Effector CD4-positive, alpha-beta T cell (primary cell): Measurements from ENCODE around the gene PGP.

ENCODE experiments used
- DNase-seq: peaks from one replicate; pipeline ENCODE4 v3.0.0-alpha.2; 2020

Gene PGP

DNA sequence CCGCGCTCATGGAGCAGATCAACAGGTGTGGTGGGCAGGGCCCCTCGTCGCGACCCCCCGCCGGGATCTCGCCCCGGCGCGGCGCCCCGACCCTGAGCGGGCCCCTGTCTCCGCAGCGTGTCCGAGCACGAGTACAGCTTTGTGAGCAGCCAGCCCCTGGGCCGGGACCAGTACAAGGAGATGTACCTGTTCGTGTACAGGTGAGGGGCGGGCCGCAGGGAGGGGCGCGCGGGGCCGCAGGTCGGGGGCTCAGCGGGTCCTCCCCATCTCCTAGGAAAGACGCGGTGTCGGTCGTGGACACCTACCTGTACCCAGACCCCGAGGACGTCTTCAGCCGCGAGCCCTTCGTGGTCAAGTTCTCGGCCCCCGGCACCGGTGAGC, 22.5 kb upstream of the PGP start:
- DNase-seq, result no peak

DNA sequence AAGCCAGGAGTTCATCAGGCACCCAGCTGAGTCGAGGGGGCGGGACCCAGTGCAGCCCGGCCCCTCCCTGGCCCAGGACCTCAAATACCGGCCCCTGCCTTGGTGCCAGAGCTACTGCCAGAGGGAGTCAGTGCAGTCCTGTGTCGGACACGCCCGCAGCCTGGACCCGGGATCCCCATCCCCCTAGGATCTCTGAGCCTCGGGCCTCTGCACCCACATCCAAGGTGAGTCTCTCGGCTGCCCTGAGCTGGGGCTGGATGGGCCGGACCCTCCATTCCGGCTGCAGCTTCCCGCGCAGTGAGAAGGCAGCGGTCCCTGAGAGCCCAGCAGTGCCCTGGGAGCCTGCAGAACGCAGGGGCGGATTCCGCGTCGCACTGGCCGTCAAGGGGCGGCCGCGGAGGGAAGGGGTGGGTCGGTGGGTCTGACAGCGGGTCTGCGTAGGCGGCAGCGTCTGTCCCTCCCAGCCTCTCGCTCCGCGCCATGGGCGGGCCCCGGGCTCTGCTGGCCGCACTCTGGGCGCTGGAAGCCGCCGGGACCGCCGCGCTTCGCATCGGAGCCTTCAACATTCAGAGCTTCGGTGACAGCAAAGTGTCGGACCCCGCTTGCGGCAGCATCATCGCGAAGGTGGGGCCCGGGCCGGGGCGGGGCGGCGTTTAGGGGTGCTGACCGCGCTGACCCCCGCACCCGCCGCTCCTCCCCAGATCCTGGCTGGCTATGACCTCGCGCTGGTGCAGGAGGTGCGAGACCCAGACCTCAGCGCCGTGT, 21.9 kb upstream of the PGP start, which contains the start of gene DNASE1L2:
DNASE1L2 (plus strand) TSS at position 108 of the 765 bp plus-strand sequence; CDS start at position 481, 373 bp downstream.
- no peak for DNase-seq

- DNase-seq, result no peak
Measured at GRCh38 chr16:2235695-2236336, 21.2 kb upstream of the PGP start.

- no peak for DNase-seq
Measured at GRCh38 chr16:2235234-2235651, 20.6 kb upstream of the PGP start.

DNA sequence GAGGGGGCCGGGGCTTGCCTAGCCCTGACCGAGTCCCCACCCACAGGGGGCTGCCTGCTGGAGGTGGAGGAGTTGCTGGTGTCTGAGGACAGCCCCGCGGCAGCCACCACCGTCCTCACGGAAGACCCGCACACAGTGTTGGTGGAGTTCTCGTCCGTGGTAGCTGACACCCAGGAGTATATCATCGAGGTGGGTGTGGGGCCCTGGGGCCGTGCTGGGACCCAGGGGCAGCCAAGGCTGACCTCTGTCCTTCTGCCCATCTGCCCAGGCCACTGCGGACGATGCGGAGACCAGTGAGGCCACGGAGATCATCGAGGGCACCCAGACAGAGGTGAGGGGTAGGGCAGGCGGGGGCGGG, 20.2 kb upstream of the PGP start:
- no peak for DNase-seq

DNA sequence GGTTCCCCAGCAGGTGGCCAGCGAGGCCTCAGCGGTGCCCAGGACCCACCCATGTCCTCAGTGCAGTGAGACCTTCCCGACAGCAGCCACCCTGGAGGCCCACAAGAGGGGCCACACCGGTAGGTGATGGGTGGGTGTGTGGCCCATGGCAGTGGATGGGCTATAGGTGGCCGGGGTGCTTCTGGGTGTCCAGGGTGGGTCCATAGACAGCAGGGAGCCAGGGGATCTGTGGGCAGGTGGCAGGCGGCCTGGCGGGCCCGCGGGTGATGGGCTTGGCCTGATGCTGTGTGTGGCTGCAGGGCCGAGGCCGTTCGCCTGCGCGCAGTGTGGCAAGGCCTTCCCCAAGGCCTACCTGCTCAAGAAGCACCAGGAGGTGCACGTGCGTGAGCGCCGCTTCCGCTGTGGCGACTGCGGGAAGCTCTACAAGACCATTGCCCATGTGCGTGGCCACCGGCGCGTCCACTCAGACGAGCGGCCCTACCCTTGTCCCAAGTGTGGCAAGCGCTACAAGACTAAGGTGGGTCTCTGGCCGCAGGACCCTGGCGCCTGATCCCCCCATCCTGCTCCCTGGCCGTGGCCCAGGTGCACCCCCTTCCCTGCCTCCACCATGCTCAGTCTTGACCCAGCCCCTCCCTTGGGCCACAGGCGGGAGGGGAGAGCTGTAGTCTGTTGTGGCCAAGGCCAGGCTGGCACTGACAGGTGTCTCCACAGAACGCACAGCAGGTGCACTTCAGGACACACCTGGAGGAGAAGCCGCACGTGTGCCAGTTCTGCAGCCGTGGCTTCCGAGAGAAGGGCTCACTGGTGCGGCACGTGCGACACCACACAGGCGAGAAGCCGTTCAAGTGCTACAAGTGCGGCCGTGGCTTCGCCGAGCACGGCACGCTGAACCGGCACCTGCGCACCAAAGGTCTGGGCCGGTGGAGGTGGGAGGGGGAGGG, 19.5 kb upstream of the PGP start:
- DNase-seq, result no peak

DNA sequence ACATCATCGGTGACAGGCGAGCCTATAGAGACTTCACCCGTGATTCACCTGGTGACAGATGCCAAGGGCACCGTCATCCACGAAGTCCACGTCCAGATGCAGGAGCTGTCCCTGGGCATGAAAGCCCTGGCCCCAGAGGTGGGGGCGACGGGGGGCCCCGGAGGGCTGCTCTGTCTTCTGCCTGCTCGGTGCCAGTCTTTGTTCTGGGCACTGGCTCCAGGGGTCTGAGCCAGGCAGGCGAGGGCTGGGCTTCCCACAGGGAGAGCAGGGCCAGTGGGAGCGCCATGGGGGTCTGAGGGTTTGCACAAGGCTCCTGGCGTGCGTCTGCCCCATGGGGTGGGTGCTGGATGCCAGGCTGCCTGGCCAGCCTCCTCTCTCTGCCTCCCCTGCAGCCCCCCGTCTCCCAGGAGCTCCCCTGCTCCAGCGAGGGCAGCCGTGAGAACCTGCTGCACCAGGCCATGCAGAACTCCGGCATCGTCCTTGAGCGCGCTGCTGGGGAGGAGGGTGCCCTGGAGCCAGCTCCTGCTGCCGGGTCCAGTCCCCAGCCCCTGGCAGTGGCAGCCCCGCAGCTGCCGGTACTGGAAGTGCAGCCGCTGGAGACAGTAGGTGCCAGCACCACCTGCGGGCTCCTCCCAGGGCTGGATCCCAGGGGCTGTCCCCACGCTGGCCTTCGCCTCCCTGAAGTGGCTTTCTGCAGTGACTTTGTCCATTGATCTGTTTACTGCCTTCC, 18.6 kb upstream of the PGP start:
- no peak for DNase-seq

DNA sequence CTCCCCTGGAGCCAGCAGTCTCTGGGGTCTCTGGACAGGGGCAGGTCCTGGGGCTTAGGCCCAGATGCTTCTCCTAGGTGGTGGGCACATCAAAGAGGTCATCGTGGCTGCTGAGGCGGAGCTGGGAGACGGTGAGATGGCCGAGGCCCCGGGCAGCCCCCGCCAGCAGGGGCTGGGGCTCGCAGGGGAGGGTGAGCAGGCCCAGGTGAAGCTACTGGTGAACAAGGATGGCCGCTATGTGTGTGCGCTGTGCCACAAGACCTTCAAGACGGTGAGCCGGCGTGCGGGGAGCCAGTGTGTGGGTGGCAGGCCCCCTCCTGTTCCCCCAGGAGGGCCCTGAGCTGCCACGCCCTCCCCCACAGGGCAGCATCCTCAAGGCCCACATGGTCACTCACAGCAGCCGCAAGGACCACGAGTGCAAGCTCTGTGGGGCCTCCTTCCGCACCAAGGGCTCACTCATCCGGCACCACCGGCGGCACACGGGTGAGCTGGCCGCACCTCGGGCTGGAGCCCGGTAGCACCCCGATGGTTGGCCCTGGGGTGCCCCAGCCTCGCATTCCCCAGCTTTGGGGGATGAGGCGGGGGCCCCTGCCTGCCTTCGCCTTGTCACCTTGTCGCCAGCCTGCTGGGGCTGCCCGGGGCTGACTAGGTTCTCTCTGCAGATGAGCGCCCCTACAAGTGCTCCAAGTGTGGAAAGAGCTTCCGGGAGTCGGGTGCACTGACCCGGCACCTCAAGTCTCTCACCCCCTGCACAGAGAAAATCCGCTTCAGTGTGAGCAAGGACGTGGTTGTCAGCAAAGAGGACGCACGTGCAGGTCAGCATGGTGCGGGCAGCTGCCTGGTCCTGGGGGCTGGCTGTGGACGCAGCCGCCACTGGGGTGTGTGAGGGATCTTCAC, 17.7 kb upstream of the PGP start:
- DNase-seq, result no peak

GRCh38 chr16:2231016-2231931, 16.6 kb upstream of the PGP start:
- DNase-seq, result no peak

- DNase-seq, result no peak
Measured at GRCh38 chr16:2230376-2230775, 15.7 kb upstream of the PGP start.

- DNase-seq, result no peak
Measured at GRCh38 chr16:2229632-2230250, 15.1 kb upstream of the PGP start.

GRCh38 chr16:2229091-2229490, 14.5 kb upstream of the PGP start:
- no peak for DNase-seq

GRCh38 chr16:2228161-2228824, 13.7 kb upstream of the PGP start:
- DNase-seq, result no peak

DNA sequence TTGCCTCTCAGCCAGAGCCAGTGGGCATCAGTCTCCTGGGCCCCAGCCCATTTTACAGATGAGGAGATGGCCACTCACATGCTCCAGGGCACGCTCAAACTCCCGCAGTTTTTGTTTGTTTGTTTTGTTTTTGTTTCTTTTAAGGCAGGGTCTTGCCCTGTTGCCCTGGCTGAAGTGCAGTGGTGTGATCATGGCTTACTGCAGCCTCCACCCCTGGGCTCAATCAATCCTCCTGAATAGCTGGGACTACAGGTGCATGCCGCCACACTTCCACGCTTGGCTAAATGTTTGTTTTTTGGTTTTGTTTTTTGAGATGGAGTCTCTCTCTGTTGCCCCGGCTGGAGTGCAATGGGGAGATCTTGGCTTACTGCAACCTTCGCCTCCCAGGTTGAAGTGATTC, 12.3 kb upstream of the PGP start:
- DNase-seq, result no peak

DNA sequence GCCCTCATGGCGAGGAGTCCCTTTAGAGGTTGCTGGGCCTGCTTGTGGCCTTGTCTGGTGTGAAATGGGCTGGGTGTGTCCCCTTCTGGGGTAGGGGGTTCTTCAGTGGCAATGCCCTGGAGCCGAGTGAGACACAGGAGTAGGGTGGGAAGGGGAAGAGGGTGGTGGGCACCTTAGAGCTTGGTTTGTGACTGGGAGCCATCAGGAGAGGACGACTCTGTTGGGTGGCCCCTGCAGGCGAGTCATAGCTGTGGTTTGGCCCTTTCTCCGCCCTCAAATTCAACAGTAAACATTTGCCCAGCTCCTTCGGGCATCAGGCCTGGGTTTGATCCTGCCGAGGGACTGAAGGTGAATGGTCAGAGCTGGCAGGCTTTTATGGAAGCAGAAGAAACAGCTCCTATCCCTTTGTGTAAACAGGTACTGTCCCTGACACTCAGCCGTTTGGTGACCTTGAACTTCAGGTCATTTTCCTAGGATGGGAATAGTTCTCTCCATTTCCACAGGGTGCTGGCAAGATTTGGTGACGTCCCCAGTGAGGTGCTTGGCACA, 11.7 kb upstream of the PGP start:
- DNase-seq, result no peak

- DNase-seq, result no peak
Measured at GRCh38 chr16:2223942-2224486, 9.4 kb upstream of the PGP start.

DNA sequence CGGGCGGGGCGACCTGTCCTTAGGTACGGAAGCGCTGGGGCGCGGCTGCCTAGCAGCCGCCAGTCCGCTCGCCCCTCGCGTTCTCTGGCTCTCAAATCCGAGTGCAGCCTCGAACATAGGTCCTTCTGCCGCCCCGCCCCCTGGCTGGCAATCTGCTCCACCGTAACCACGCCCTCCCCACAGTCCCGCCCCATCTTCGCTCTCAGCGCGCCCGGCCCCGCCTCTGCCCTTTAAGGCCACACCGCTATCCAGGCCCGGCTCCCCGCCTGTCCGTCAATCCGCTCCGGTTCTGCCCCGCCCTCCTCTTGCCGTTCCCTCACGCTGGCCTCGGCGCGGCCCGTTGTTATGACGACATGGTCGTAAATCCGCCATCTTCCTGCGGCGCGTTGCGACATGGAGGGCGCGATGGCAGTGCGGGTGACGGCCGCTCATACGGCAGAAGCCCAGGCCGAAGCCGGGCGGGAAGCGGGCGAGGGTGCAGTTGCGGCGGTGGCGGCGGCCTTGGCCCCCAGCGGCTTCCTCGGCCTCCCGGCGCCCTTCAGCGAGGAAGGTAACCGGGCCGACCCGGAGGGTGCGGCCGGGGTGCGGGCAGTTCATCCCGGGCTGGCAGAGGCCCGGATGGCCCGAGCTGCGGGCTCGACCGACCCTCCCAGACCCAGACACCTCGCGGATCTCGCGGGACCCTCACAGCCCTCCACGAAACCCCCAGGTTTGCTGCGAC, 8.7 kb upstream of the PGP start, which contains the start of gene E4F1:
E4F1 (plus strand) TSS at position 371 of the 721 bp plus-strand sequence; CDS start at position 394, 23 bp downstream.
- DNase-seq, result peak; percentile 97

- no peak for DNase-seq
Measured at GRCh38 chr16:2216330-2216729, 1.7 kb upstream of the PGP start.
